Measurements from ENCODE around the gene SLC1A3. TPM values are rescaled to one million over a fixed set of nuclear protein-coding genes. Genes with fewer than 3 reads are reported as not detected.

SLC1A3 gene
- total and polyA plus RNA-seq, 2 donors (not counting 1 experiment from before 2014, with no cell fraction given) = 0.52 to 3.3 TPM

DNA sequence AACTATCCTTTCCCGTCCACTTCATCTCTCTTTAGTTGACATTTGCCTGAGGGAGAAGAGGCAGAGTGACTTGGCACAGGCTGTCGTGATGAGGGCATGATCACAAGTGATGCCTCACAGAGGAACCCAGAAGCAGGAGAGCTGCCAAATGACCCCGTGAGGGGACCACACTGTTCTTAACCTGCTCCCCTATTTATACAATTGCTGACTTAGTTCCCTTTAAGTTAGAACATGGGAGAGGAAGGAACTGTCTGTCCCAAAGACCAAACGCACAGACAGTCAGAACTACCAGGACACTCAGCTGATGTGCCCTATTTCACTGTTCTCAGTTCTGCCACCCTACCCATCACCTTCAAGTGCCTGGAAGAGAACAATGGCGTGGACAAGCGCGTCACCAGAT lies 73.7 kb downstream of the SLC1A3 start:
- Histone ChIP-seq H3K4me2 (ENCODE audit: extremely low read depth, insufficient read depth, low read length) (no peak overlapping the region), H3K4me1 (ENCODE audit: control insufficient read depth, extremely low read depth, insufficient read depth, low read length) (no peaks in the 10 kb centered on the region), H2AFZ (ENCODE audit: low read length) (no peak overlapping the region), H3K9me3 (ENCODE audit: control insufficient read depth, insufficient read depth, low read depth, low read length) (no peaks in the 10 kb centered on the region), H3K4me3 (replicated peaks in 1 of 4; ENCODE audit: control extremely low read depth in 1 of 4, insufficient read depth in 1 of 4, low read depth in 3 of 4, low read length in 4 of 4) (no peak overlapping the region), H3K36me3 (ENCODE audit: control insufficient read depth, insufficient read depth, low read length) (no peaks in the 10 kb centered on the region), H3K79me2 (ENCODE audit: control insufficient read depth, insufficient read depth, low read length) (no peaks in the 10 kb centered on the region), H3K9ac (ENCODE audit: insufficient read depth, low read length) (no peak overlapping the region), H3K27me3 (ENCODE audit: control insufficient read depth, insufficient read depth, low read length) (no peaks in the 10 kb centered on the region), H4K20me1 (ENCODE audit: control insufficient read depth, extremely low read depth, insufficient read depth, low read length) (no peaks in the 10 kb centered on the region), H3K27ac (ENCODE audit: insufficient read depth, low read length) (no peak overlapping the region)
- TF ChIP-seq CTCF (conservative IDR thresholded peaks at IDR 0.05 in 1 of 2, IDR thresholded peaks at IDR 0.05 in 1 of 2; ENCODE audit: low read depth in 1 of 2, low read length in 2 of 2) = no peak
- no peak for TF ChIP-seq EZH2 (IDR thresholded peaks at IDR 0.05; ENCODE audit: low read length, missing control alignments)
- DNase-seq (ENCODE audit: low read depth in 2 of 2) = no peak

GRCh38 chr5:36681711-36682110 lies 75.3 kb downstream of the SLC1A3 start:
- no peaks in the 10 kb centered on the region for H3K4me1 ChIP-seq (ENCODE audit: control insufficient read depth, extremely low read depth, insufficient read depth, low read length)
- no peak for TF ChIP-seq CTCF (conservative IDR thresholded peaks at IDR 0.05 in 1 of 2, IDR thresholded peaks at IDR 0.05 in 1 of 2; ENCODE audit: low read depth in 1 of 2, low read length in 2 of 2)
- no peak for TF ChIP-seq EZH2 (IDR thresholded peaks at IDR 0.05; ENCODE audit: low read length, missing control alignments)

GRCh38 chr5:36682499-36682898 lies 76.1 kb downstream of the SLC1A3 start:
- no peaks in the 10 kb centered on the region for H4K20me1 ChIP-seq (ENCODE audit: control insufficient read depth, extremely low read depth, insufficient read depth, low read length)
- no peaks in the 10 kb centered on the region for H3K27me3 ChIP-seq (ENCODE audit: control insufficient read depth, insufficient read depth, low read length)
- no peak overlapping the region for H3K4me3 ChIP-seq (replicated peaks in 1 of 4; ENCODE audit: control extremely low read depth in 1 of 4, insufficient read depth in 1 of 4, low read depth in 3 of 4, low read length in 4 of 4)
- TF ChIP-seq EZH2 (IDR thresholded peaks at IDR 0.05; ENCODE audit: low read length, missing control alignments) (no peak), CTCF (conservative IDR thresholded peaks at IDR 0.05 in 1 of 2, IDR thresholded peaks at IDR 0.05 in 1 of 2; ENCODE audit: low read depth in 1 of 2, low read length in 2 of 2) (no peak)
- no peak overlapping the region for H3K27ac ChIP-seq (ENCODE audit: insufficient read depth, low read length)
- DNase-seq (ENCODE audit: low read depth in 2 of 2) = no peak
- no peaks in the 10 kb centered on the region for H3K4me1 ChIP-seq (ENCODE audit: control insufficient read depth, extremely low read depth, insufficient read depth, low read length)
- H2AFZ ChIP-seq (ENCODE audit: low read length) = no peak overlapping the region
- H3K36me3 ChIP-seq (ENCODE audit: control insufficient read depth, insufficient read depth, low read length) = no peaks in the 10 kb centered on the region
- no peaks in the 10 kb centered on the region for H3K79me2 ChIP-seq (ENCODE audit: control insufficient read depth, insufficient read depth, low read length)
- no peaks in the 10 kb centered on the region for H3K9me3 ChIP-seq (ENCODE audit: control insufficient read depth, insufficient read depth, low read depth, low read length)
- H3K4me2 ChIP-seq (ENCODE audit: extremely low read depth, insufficient read depth, low read length) = no peak overlapping the region
- H3K9ac ChIP-seq (ENCODE audit: insufficient read depth, low read length) = no peak overlapping the region

More at GRCh38 chr5:36681711-36682110, 75.3 kb downstream of the SLC1A3 start:
- Histone ChIP-seq H3K9ac (ENCODE audit: insufficient read depth, low read length) (no peak overlapping the region), H3K4me3 (replicated peaks in 1 of 4; ENCODE audit: control extremely low read depth in 1 of 4, insufficient read depth in 1 of 4, low read depth in 3 of 4, low read length in 4 of 4) (no peak overlapping the region), H3K4me2 (ENCODE audit: extremely low read depth, insufficient read depth, low read length) (no peak overlapping the region), H3K27me3 (ENCODE audit: control insufficient read depth, insufficient read depth, low read length) (no peaks in the 10 kb centered on the region), H2AFZ (ENCODE audit: low read length) (no peak overlapping the region), H3K36me3 (ENCODE audit: control insufficient read depth, insufficient read depth, low read length) (no peaks in the 10 kb centered on the region), H3K79me2 (ENCODE audit: control insufficient read depth, insufficient read depth, low read length) (no peaks in the 10 kb centered on the region), H3K9me3 (ENCODE audit: control insufficient read depth, insufficient read depth, low read depth, low read length) (no peaks in the 10 kb centered on the region), H4K20me1 (ENCODE audit: control insufficient read depth, extremely low read depth, insufficient read depth, low read length) (no peaks in the 10 kb centered on the region), H3K27ac (ENCODE audit: insufficient read depth, low read length) (no peak overlapping the region)
- no peak for DNase-seq (ENCODE audit: low read depth in 2 of 2)

Measured in fibroblast of lung (primary cell).